Midbrain (tissue), 1 donor: Measurements from ENCODE around the gene CLNS1A.
A peak's percentile ranks its signal among the peaks of the same experiment; 100 is the strongest.
"Not testable (repeated sequence)": the region's sequence is repeated elsewhere in the genome, so short reads cannot be mapped to it uniquely, and the experiment has no call there.

Experiments
- DNase-seq: peaks from one replicate; lab custom pipeline; 2025; lab: John Stamatoyannopoulos, UW

The CLNS1A gene

GRCh38 chr11:77637345-77638165 lies at the start of gene CLNS1A:
CLNS1A (minus strand) TSS chr11:77637794; CDS start chr11:77637714, 80 bp downstream.
- peak; percentile 95 for DNase-seq

GRCh38 chr11:77687088-77687487 lies 49.5 kb upstream of the CLNS1A start:
- no peak for DNase-seq

- no peak for DNase-seq
Observed at GRCh38 chr11:77677138-77677537, 39.5 kb upstream of the CLNS1A start.

- no peak for DNase-seq
Observed at GRCh38 chr11:77672264-77672663, 34.7 kb upstream of the CLNS1A start.

GRCh38 chr11:77669848-77670511 lies 32.4 kb upstream of the CLNS1A start:
- no peak for DNase-seq

GRCh38 chr11:77668760-77669159 lies 31.2 kb upstream of the CLNS1A start:
- DNase-seq: no peak

GRCh38 chr11:77665240-77665965 lies 27.8 kb upstream of the CLNS1A start:
- DNase-seq: no peak

- DNase-seq: no peak
Observed at GRCh38 chr11:77661670-77662069, 24.1 kb upstream of the CLNS1A start.

GRCh38 chr11:77660947-77661346 lies 23.4 kb upstream of the CLNS1A start:
- no peak for DNase-seq

GRCh38 chr11:77658213-77659013 lies 20.8 kb upstream of the CLNS1A start:
- DNase-seq: no peak

- no peak for DNase-seq
Observed at GRCh38 chr11:77656362-77656761, 18.8 kb upstream of the CLNS1A start.

- DNase-seq: no peak
Observed at GRCh38 chr11:77654770-77655434, 17.3 kb upstream of the CLNS1A start.

GRCh38 chr11:77650123-77650522 lies 12.5 kb upstream of the CLNS1A start:
- DNase-seq: no peak

- no peak for DNase-seq
Observed at GRCh38 chr11:77647654-77648305, 10.2 kb upstream of the CLNS1A start.

GRCh38 chr11:77644887-77645286 lies 7.3 kb upstream of the CLNS1A start:
- no peak for DNase-seq

GRCh38 chr11:77642228-77642627 lies 4.6 kb upstream of the CLNS1A start:
- no peak for DNase-seq

- no peak for DNase-seq
Observed at GRCh38 chr11:77636731-77637344, 756 bp downstream of the CLNS1A start.

- not testable (repeated sequence) for DNase-seq
Observed at GRCh38 chr11:77633926-77634325, 3.7 kb downstream of the CLNS1A start.

- DNase-seq: no peak
Observed at GRCh38 chr11:77630157-77630710, 7.4 kb downstream of the CLNS1A start.
